Fibroblast of lung (primary cell): ENCODE data around the gene WNK2.

ENCODE experiments used
- EZH2 ChIP-seq: IDR thresholded peaks from 2 replicates; pipeline ENCODE4 v1.5.1; 2012; ENCODE audit warnings: low read length, control low read depth, mild to moderate bottlenecking; ENCODE audit errors: missing control alignments
- TF ChIP-seq, protein P1 (sequence below), 2 donors: IDR thresholded peaks in 1 of 2; conservative IDR thresholded peaks in 1 of 2; 1 replicate in 1 of 2; 2 replicates in 1 of 2; pipeline ENCODE4 v1.5.1; 2011 to 2012; ENCODE audit warnings: low read length in 2 of 2, control low read depth in 1 of 2, inconsistent platforms in 1 of 2, low read depth in 1 of 2, mild to moderate bottlenecking in 1 of 2

DNA sequence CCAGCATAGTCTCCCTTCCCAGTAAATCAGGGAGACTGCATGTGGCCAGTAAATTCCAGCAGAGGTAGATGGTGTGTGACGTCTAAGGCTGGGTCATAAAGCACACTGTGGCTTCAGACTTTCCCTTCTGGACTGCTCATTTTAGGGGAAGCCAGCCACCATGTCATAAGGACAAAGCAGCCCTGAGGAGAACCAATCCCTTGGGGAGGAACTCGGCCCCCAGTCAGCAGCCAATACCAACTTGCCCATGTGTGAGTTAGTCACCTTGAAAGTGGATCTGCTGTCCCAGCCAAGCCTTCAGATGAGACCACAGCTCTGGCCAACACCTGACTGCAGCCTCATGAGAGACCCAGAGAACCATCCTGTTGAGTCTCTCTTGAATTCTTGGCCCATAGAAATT, 35.2 kb upstream of the WNK2 start:
- TF ChIP-seq EZH2, result no peak
- TF ChIP-seq, protein P1, sequence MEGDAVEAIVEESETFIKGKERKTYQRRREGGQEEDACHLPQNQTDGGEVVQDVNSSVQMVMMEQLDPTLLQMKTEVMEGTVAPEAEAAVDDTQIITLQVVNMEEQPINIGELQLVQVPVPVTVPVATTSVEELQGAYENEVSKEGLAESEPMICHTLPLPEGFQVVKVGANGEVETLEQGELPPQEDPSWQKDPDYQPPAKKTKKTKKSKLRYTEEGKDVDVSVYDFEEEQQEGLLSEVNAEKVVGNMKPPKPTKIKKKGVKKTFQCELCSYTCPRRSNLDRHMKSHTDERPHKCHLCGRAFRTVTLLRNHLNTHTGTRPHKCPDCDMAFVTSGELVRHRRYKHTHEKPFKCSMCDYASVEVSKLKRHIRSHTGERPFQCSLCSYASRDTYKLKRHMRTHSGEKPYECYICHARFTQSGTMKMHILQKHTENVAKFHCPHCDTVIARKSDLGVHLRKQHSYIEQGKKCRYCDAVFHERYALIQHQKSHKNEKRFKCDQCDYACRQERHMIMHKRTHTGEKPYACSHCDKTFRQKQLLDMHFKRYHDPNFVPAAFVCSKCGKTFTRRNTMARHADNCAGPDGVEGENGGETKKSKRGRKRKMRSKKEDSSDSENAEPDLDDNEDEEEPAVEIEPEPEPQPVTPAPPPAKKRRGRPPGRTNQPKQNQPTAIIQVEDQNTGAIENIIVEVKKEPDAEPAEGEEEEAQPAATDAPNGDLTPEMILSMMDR (conservative IDR thresholded peaks at IDR 0.05 in 1 of 2, IDR thresholded peaks at IDR 0.05 in 1 of 2; ENCODE audit: low read depth in 1 of 2, low read length in 2 of 2), result no peak
